SH-SY5Y (cell line): ENCODE data around the gene GJB5.

ENCODE experiments used
- GATA2 ChIP-seq: IDR thresholded peaks from 2 replicates; pipeline ENCODE4 v1.6.1; 2011; ENCODE audit warnings: mild to moderate bottlenecking, low read depth, low read length
- GATA3 ChIP-seq: IDR thresholded peaks from 2 replicates; pipeline ENCODE4 v1.6.1; 2011; ENCODE audit warnings: low read depth, mild to moderate bottlenecking, low read length, moderate library complexity

GRCh38 chr1:34755961-34756360 is 1.1 kb downstream of the GJB5 start:
- no peak for TF ChIP-seq GATA2
- no peak for TF ChIP-seq GATA3
